NCI-H345 (cell line): Measurements from ENCODE around the gene FAM111B.
"Not testable (repeated sequence)": the region's sequence is repeated elsewhere in the genome, so short reads cannot be mapped to it uniquely, and the experiment has no call there.

Experiments
- DNase-seq: peaks from one replicate; lab custom pipeline; 2025; lab: John Stamatoyannopoulos, UW

FAM111B gene

GRCh38 chr11:59106363-59107336 lies at the start of gene FAM111B:
Gene FAM111B (plus strand): TSS chr11:59107237. CDS start chr11:59109626, 2,389 bp downstream.
- peak; percentile 99 for DNase-seq

- peak; percentile 90 for DNase-seq
Observed at GRCh38 chr11:59058120-59059033, 48.7 kb upstream of the FAM111B start.

GRCh38 chr11:59060096-59060495 lies 46.9 kb upstream of the FAM111B start:
- DNase-seq = not testable (repeated sequence)

- no peak for DNase-seq
Observed at GRCh38 chr11:59062602-59063529, 44.2 kb upstream of the FAM111B start.

- not testable (repeated sequence) for DNase-seq
Observed at GRCh38 chr11:59063996-59064727, 42.9 kb upstream of the FAM111B start.

GRCh38 chr11:59069087-59069486 lies 38.0 kb upstream of the FAM111B start:
- no peak for DNase-seq

GRCh38 chr11:59076876-59077571 lies 30.0 kb upstream of the FAM111B start:
- DNase-seq = no peak

GRCh38 chr11:59078435-59078834 lies 28.6 kb upstream of the FAM111B start:
- DNase-seq = no peak

GRCh38 chr11:59079086-59079485 lies 28.0 kb upstream of the FAM111B start:
- no peak for DNase-seq

GRCh38 chr11:59080421-59080820 lies 26.6 kb upstream of the FAM111B start:
- not testable (repeated sequence) for DNase-seq

- DNase-seq = not testable (repeated sequence)
Observed at GRCh38 chr11:59081430-59082020, 25.5 kb upstream of the FAM111B start.

- not testable (repeated sequence) for DNase-seq
Observed at GRCh38 chr11:59086007-59086406, 21.0 kb upstream of the FAM111B start, which contains the start of gene GLYATL1B. Gene GLYATL1B (plus strand): TSS chr11:59086307. CDS start chr11:59086307, 0 bp downstream.

GRCh38 chr11:59088162-59088561 lies 18.9 kb upstream of the FAM111B start:
- no peak for DNase-seq

- not testable (repeated sequence) for DNase-seq
Observed at GRCh38 chr11:59093576-59093975, 13.5 kb upstream of the FAM111B start.

GRCh38 chr11:59095225-59095624 lies 11.8 kb upstream of the FAM111B start:
- DNase-seq = not testable (repeated sequence)

- not testable (repeated sequence) for DNase-seq
Observed at GRCh38 chr11:59095972-59096575, 11.0 kb upstream of the FAM111B start.

- DNase-seq = no peak
Observed at GRCh38 chr11:59097113-59097708, 9.8 kb upstream of the FAM111B start.

GRCh38 chr11:59097938-59098337 lies 9.1 kb upstream of the FAM111B start:
- DNase-seq = not testable (repeated sequence)
